Measurements from ENCODE around the gene HESX1. TPM values are rescaled to one million over a fixed set of nuclear protein-coding genes. Genes with fewer than 3 reads are reported as not detected.

Gene HESX1
- total and polyA plus RNA-seq, 2 of the 13 experiments (the other 11 are each of a cell fraction or from before 2014, with no cell fraction given): 0.57 to 0.75 TPM

- no peak for DNase-seq (ENCODE audit: low spot score)
- Histone ChIP-seq H3K4me2 (ENCODE audit: low read depth, low read length) (no peak overlapping the region), H3K4me1 (ENCODE audit: insufficient read depth, low read length) (peaks cover 8% of the 10 kb centered on the region), H4K20me1 (ENCODE audit: insufficient read depth, low read length) (no peaks in the 10 kb centered on the region), H3K9ac (ENCODE audit: insufficient read depth, low read depth, low read length) (no peak overlapping the region), H3K27me3 (ENCODE audit: control insufficient read depth in 1 of 2, insufficient read depth in 2 of 2, low read length in 2 of 2) (peaks cover 7 to 70% of the 10 kb centered on the region in 2 experiments), H3K4me3 (replicated peaks in 1 of 3; ENCODE audit: insufficient read depth in 1 of 3, low read depth in 2 of 3, low read length in 3 of 3) (no peak overlapping the region), H2AFZ (ENCODE audit: low read length) (no peak overlapping the region), H3K9me3 (ENCODE audit: low read length) (no peaks in the 10 kb centered on the region), H3K79me2 (ENCODE audit: insufficient read depth, low read length) (no peaks in the 10 kb centered on the region), H3K27ac (ENCODE audit: extremely low read length, insufficient read depth, low read length) (no peak overlapping the region), H3K36me3 (replicated peaks in 1 of 2; ENCODE audit: control insufficient read depth in 1 of 2, insufficient read depth in 2 of 2, low read length in 2 of 2) (no peaks in the 10 kb centered on the region)
- no peak for FAIRE-seq
- WGBS (ENCODE audit: low lambda C conversion rate): 62% methylated on average over 8 of the region's 8 CpGs
- ChIA-PET CTCF (ENCODE audit: low intra/inter-chr PET ratio, low total read pairs) (no interaction called here), POLR2A (no interaction called here)
- intact Hi-C loops (cut with micrococcal nuclease; ENCODE audit: unreplicated experiment) (no loop called here), in situ Hi-C loops (cut with HindIII; ENCODE audit: extremely low pct_ligation_motif_present, low pct_unique_long_range_greater_than_20kb) (no loop called here)
- no peak for TF ChIP-seq HCFC1 (IDR thresholded peaks at IDR 0.05; ENCODE audit: low read depth, low read length)
- no peak for TF ChIP-seq SOX13 (IDR thresholded peaks at IDR 0.05)
- no peak for TF ChIP-seq SOX13 (CRISPR knock-in tag; conservative IDR thresholded peaks at IDR 0.05 in 1 of 2, IDR thresholded peaks at IDR 0.05 in 1 of 2)
- TF ChIP-seq ZBTB49 (CRISPR knock-in tag; IDR thresholded peaks at IDR 0.05; ENCODE audit: borderline replicate concordance): no peak
- no peak for TF ChIP-seq THAP8 (CRISPR knock-in tag; IDR thresholded peaks at IDR 0.05; ENCODE audit: borderline replicate concordance)
- TF ChIP-seq LBX2 (CRISPR knock-in tag; IDR thresholded peaks at IDR 0.05; ENCODE audit: borderline replicate concordance): no peak
- no peak for TF ChIP-seq PAX8 (CRISPR knock-in tag; IDR thresholded peaks at IDR 0.05; ENCODE audit: borderline replicate concordance)
- no peak for TF ChIP-seq ZNF503 (CRISPR knock-in tag; IDR thresholded peaks at IDR 0.05)
- no peak for TF ChIP-seq ZNF510 (CRISPR knock-in tag; IDR thresholded peaks at IDR 0.05; ENCODE audit: low read depth)
- no peak for TF ChIP-seq ZBTB39 (CRISPR knock-in tag; IDR thresholded peaks at IDR 0.05)
- no TSS peak for BruUV-seq (replicated peaks)
- no peak for ATAC-seq
Observed at GRCh38 chr3:57160076-57160764, 39.6 kb downstream of the HESX1 start.
